ENCODE data around the gene RENBP. TPM values are rescaled to one million over a fixed set of nuclear protein-coding genes. Genes with fewer than 3 reads are reported as not detected.

RENBP gene
- total RNA-seq, 2 experiments from 2014 or later: 8.6 to 9.3 TPM

- intact Hi-C loops (cut with DNase I, micrococcal nuclease): loop anchor here (1.0 kb wide), 2 partner anchors 13 to 22 kb away; no protein-coding TSS in a partner anchor
- no peak for TF ChIP-seq CTCF (IDR thresholded peaks at IDR 0.05)
Measured at GRCh38 chrX:153925387-153925738, 19.1 kb downstream of the RENBP start.

GRCh38 chrX:153924149-153924861 lies 20.1 kb downstream of the RENBP start:
- H3K9me3 Mint-ChIP-seq: no peaks in the 10 kb centered on the region
- DNase-seq (peak in 12 of 14 experiments; percentile 21 to 80 (median 48)), ATAC-seq (ENCODE audit: poor library complexity) (peak; percentile 4)
- peak overlapping the region; percentile 83 for H3K4me3 ChIP-seq (ENCODE audit: low read length)
- peaks cover 68% of the 10 kb centered on the region for H3K4me1 ChIP-seq (ENCODE audit: insufficient read depth, low read length)
- peaks cover 54% of the 10 kb centered on the region for H3K36me3 Mint-ChIP-seq (ENCODE audit: low read depth)
- H3K27ac ChIP-seq (ENCODE audit: low read depth in 1 of 2, low read length in 2 of 2): peak overlapping the region; percentile 58 to 97
- ChIA-PET POLR2A (interaction anchor here (1.0 to 7.2 kb wide), 7 partner anchors 12 to 130 kb away, joined by 4 to 196 read pairs (median 56); partner anchors contain the start of genes AVPR2, HCFC1, IDH3G and NAA10), CTCF (interaction anchor here (0.9 to 8.3 kb wide), 5 partner anchors 15 to 94 kb away, joined by 3 to 101 read pairs (median 6); partner anchors contain the start of gene RENBP)
- peak overlapping the region; percentile 97 for H3K27ac Mint-ChIP-seq
- H3K36me3 ChIP-seq (ENCODE audit: insufficient read depth, low read length): peaks cover 23% of the 10 kb centered on the region
- peaks cover 42% of the 10 kb centered on the region for H3K4me1 Mint-ChIP-seq (ENCODE audit: low read depth)
- H3K27me3 ChIP-seq (ENCODE audit: control insufficient read depth in 1 of 2, insufficient read depth in 2 of 2, low read length in 2 of 2): no peaks in the 10 kb centered on the region
- peak overlapping the region; percentile 97 for H3K4me3 Mint-ChIP-seq
- H3K9me3 ChIP-seq (ENCODE audit: control insufficient read depth in 1 of 2, insufficient read depth in 1 of 2, low read length in 2 of 2): no peaks in the 10 kb centered on the region
- H3K27me3 Mint-ChIP-seq: no peaks in the 10 kb centered on the region
- no peak for TF ChIP-seq CTCF (IDR thresholded peaks at IDR 0.05)
- intact Hi-C loops (cut with DNase I, micrococcal nuclease): loop anchor here (1.0 to 5.0 kb wide), 2 partner anchors 23 to 43 kb away; no protein-coding TSS in a partner anchor

More at GRCh38 chrX:153925387-153925738, 19.1 kb downstream of the RENBP start:
- peak in 2 of 14 experiments; percentile 49 to 50 for DNase-seq
- Mint-ChIP-seq H3K36me3 (ENCODE audit: low read depth) (peaks cover 46% of the 10 kb centered on the region), H3K9me3 (no peaks in the 10 kb centered on the region), H3K4me1 (ENCODE audit: low read depth) (peaks cover 43% of the 10 kb centered on the region), H3K27me3 (no peaks in the 10 kb centered on the region), H3K4me3 (peak overlapping the region; percentile 97), H3K27ac (peak overlapping the region; percentile 97)
- no peak for ATAC-seq (ENCODE audit: poor library complexity)
- H3K36me3 ChIP-seq (ENCODE audit: insufficient read depth, low read length): peaks cover 18% of the 10 kb centered on the region
- H3K27ac ChIP-seq (ENCODE audit: low read depth in 1 of 2, low read length in 2 of 2): peak overlapping the region; percentile 58 to 97
- no peaks in the 10 kb centered on the region for H3K27me3 ChIP-seq (ENCODE audit: control insufficient read depth in 1 of 2, insufficient read depth in 2 of 2, low read length in 2 of 2)
- H3K4me3 ChIP-seq (ENCODE audit: low read length): peak overlapping the region; percentile 83
- no peaks in the 10 kb centered on the region for H3K9me3 ChIP-seq (ENCODE audit: control insufficient read depth in 1 of 2, insufficient read depth in 1 of 2, low read length in 2 of 2)
- POLR2A ChIA-PET: interaction anchor here (0.7 to 7.2 kb wide), 11 partner anchors 11 to 95 kb away, joined by 3 to 196 read pairs (median 3); partner anchors contain the start of genes AVPR2, HCFC1, IRAK1 and NAA10
- H3K4me1 ChIP-seq (ENCODE audit: insufficient read depth, low read length): peaks cover 76% of the 10 kb centered on the region
- CTCF ChIA-PET: interaction anchor here (1.1 to 8.3 kb wide), 3 partner anchors 13 to 23 kb away, joined by 3 to 101 read pairs (median 6); partner anchors contain the start of gene RENBP

GRCh38 chrX:153922932-153923857 lies 21.2 kb downstream of the RENBP start:
- DNase-seq (peak in 2 of 14 experiments; percentile 36 to 40), ATAC-seq (ENCODE audit: poor library complexity) (no peak)
- H3K4me3 Mint-ChIP-seq: peak overlapping the region; percentile 97
- Histone ChIP-seq H3K4me3 (ENCODE audit: low read length) (peak overlapping the region; percentile 83), H3K36me3 (ENCODE audit: insufficient read depth, low read length) (peaks cover 34% of the 10 kb centered on the region), H3K4me1 (ENCODE audit: insufficient read depth, low read length) (peaks cover 59% of the 10 kb centered on the region), H3K9me3 (ENCODE audit: control insufficient read depth in 1 of 2, insufficient read depth in 1 of 2, low read length in 2 of 2) (no peaks in the 10 kb centered on the region), H3K27ac (ENCODE audit: low read depth in 1 of 2, low read length in 2 of 2) (peak overlapping the region in 1 of 2 donors; percentile 35), H3K27me3 (ENCODE audit: control insufficient read depth in 1 of 2, insufficient read depth in 2 of 2, low read length in 2 of 2) (no peaks in the 10 kb centered on the region)
- ChIA-PET CTCF (interaction anchor here (1.0 to 8.3 kb wide), 9 partner anchors 14 to 159 kb away, joined by 3 to 101 read pairs (median 4); partner anchors contain the start of genes PLXNB3 and RENBP), POLR2A (interaction anchor here (1.4 to 7.2 kb wide), 6 partner anchors 11 to 129 kb away, joined by 5 to 196 read pairs (median 9); partner anchors contain the start of genes IDH3G, NAA10, RENBP and SSR4)
- no peak for TF ChIP-seq CTCF (IDR thresholded peaks at IDR 0.05)
- H3K4me1 Mint-ChIP-seq (ENCODE audit: low read depth): peaks cover 33% of the 10 kb centered on the region
- intact Hi-C loops (cut with DNase I, micrococcal nuclease): loop anchor here in 1 of 2 experiments (5.0 kb wide), 1 partner anchor 44 kb away; no protein-coding TSS in a partner anchor
- peak overlapping the region; percentile 97 for H3K27ac Mint-ChIP-seq
- H3K27me3 Mint-ChIP-seq: no peaks in the 10 kb centered on the region
- peaks cover 58% of the 10 kb centered on the region for H3K36me3 Mint-ChIP-seq (ENCODE audit: low read depth)
- H3K9me3 Mint-ChIP-seq: no peaks in the 10 kb centered on the region

Data from CD4-positive, alpha-beta T cell (primary cell).